HCT116 (cell line): ENCODE data around the gene NDOR1. TPM values are rescaled to one million over a fixed set of nuclear protein-coding genes. Genes with fewer than 3 reads are reported as not detected.

Source experiments
- ATAC-seq: fragments of 200-7000 bp; cut with Tn5 transposase; 2 replicates; pipeline ENCODE4 v1.9.1; 2020; ENCODE audit warnings: mild to moderate bottlenecking, moderate library complexity
- BruUV-seq: library from RNA; stranded (reverse); fragments of 400-500 nt; replicated peaks from 2 replicates; lab custom pipeline; 2021; lab: Mats Ljungman, UMichigan
- CTCF ChIA-PET: fragments of 300-600 bp; sonication (Branson Sonifier 250); formaldehyde crosslinking; loops from one replicate; lab custom pipeline; 2021; ENCODE audit warnings: antibody characterized with exemption; lab: Charles Lee
- POLR2A ChIA-PET: fragments of 300-600, 350-600 bp; sonication (Branson Sonifier 250); formaldehyde crosslinking; loops from one replicate; lab custom pipeline; 2021; ENCODE audit warnings: antibody characterized with exemption; lab: Charles Lee
- RAD21 ChIA-PET, 2 experiments: fragments of 300-600 bp; sonication (Branson Sonifier 250); formaldehyde crosslinking; loops; one replicate each; lab custom pipeline; 2023; ENCODE audit warnings: low total read pairs in 2 of 2; ENCODE audit not compliant: uncharacterized antibody in 2 of 2, unreplicated experiment in 2 of 2, low non-redundant PET in 1 of 2; lab: Charles Lee
- DNase-seq: peaks from one replicate; pipeline ENCODE4 v3.0.0-alpha.2; 2010; ENCODE audit warnings: low read depth, low spot score
- H2AFZ ChIP-seq: fragments of 200-600 bp; shearing (Covaris generic), sonication (generic); 2 replicates; pipeline ENCODE4 v1.6.1; 2017; ENCODE audit warnings: low read depth, mixed run types, mixed read lengths, antibody characterized with exemption, low read length; ENCODE audit not compliant: poor library complexity, severe bottlenecking
- H3K27ac ChIP-seq: 2 replicates; pipeline ENCODE4 v1.5.1; 2012; ENCODE audit warnings: low read depth, low read length
- H3K27me3 ChIP-seq: fragments of 200-600 bp; sonication (generic); 2 replicates; pipeline ENCODE4 v1.6.1; 2016; ENCODE audit warnings: mixed run types, low read length, mixed read lengths; ENCODE audit not compliant: insufficient read depth
- H3K36me3 ChIP-seq, 2 experiments: fragments of 200-500 bp in 1 of 2; fragments of 200-600 bp in 1 of 2; sonication (Bioruptor generic) in 1 of 2; sonication (generic) in 1 of 2; 2 replicates each; pipeline versions ENCODE4 v1.5.1 to v1.6.1; 2014 to 2016; ENCODE audit warnings: low read length in 2 of 2, inconsistent platforms in 1 of 2, mixed read lengths in 1 of 2, mixed run types in 1 of 2; ENCODE audit not compliant: insufficient read depth in 2 of 2, control insufficient read depth in 1 of 2
- H3K4me1 ChIP-seq, 2 experiments: fragments of 200-600 bp in 1 of 2; sonication (generic) in 1 of 2; 2 replicates each; pipeline versions ENCODE4 v1.5.1 to v1.6.1; 2012 to 2017; ENCODE audit warnings: low read length in 2 of 2, inconsistent platforms in 1 of 2, mild to moderate bottlenecking in 1 of 2, mixed read lengths in 1 of 2, mixed run types in 1 of 2, moderate library complexity in 1 of 2; ENCODE audit not compliant: insufficient read depth in 2 of 2, control insufficient read depth in 1 of 2
- H3K4me2 ChIP-seq: fragments of 200-600 bp; sonication (generic); 2 replicates; pipeline ENCODE4 v1.6.1; 2017; ENCODE audit warnings: mixed run types, low read length, mixed read lengths
- H3K4me3 ChIP-seq, 2 experiments: fragments of 200-600 bp in 1 of 2; sonication (generic) in 1 of 2; replicated peaks in 1 of 2; 2 replicates each; pipeline ENCODE4 v1.5.1; 2011 to 2016; ENCODE audit warnings: low read length in 2 of 2, control low read depth in 1 of 2, low read depth in 1 of 2, mild to moderate bottlenecking in 1 of 2, mixed read lengths in 1 of 2, mixed run types in 1 of 2
- H3K79me2 ChIP-seq: fragments of 200-600 bp; sonication (generic); 2 replicates; pipeline ENCODE4 v1.6.1; 2017; ENCODE audit warnings: mild to moderate bottlenecking, mixed run types, low read length, moderate library complexity, mixed read lengths; ENCODE audit not compliant: insufficient read depth
- H3K9ac ChIP-seq: fragments of 200-600 bp; sonication (generic); 2 replicates; pipeline ENCODE4 v1.6.1; 2016; ENCODE audit warnings: low read length, mixed read lengths
- H3K9me2 ChIP-seq: fragments of 200-600 bp; sonication (generic), shearing (Covaris generic); 2 replicates; pipeline ENCODE4 v1.6.1; 2017; ENCODE audit warnings: mixed run types, mild to moderate bottlenecking, moderate library complexity; ENCODE audit not compliant: insufficient read depth
- H3K9me3 ChIP-seq, 2 experiments: fragments of 200-500 bp in 1 of 2; fragments of 200-600 bp in 1 of 2; sonication (Bioruptor generic) in 1 of 2; sonication (generic) in 1 of 2; 2 replicates each; pipeline ENCODE4 v1.6.1; 2014 to 2017; ENCODE audit warnings: low read length in 2 of 2, mixed read lengths in 2 of 2, inconsistent platforms in 1 of 2, low read depth in 1 of 2, mild to moderate bottlenecking in 1 of 2, mixed run types in 1 of 2, moderate library complexity in 1 of 2; ENCODE audit not compliant: control insufficient read depth in 1 of 2, insufficient read depth in 1 of 2
- H4K20me1 ChIP-seq: fragments of 200-600 bp; sonication (generic), shearing (Covaris generic); 2 replicates; pipeline ENCODE4 v1.6.1; 2017; ENCODE audit warnings: mixed run types, mild to moderate bottlenecking, moderate library complexity; ENCODE audit not compliant: insufficient read depth
- CBX3 ChIP-seq: IDR thresholded peaks from 2 replicates; pipeline ENCODE4 v1.6.1; 2012; ENCODE audit warnings: low read depth
- ELF1 ChIP-seq: IDR thresholded peaks from 2 replicates; pipeline ENCODE4 v1.6.1; 2012; ENCODE audit warnings: low read depth, borderline replicate concordance
- FOSL1 ChIP-seq: IDR thresholded peaks from 2 replicates; pipeline ENCODE4 v1.6.1; 2012; ENCODE audit warnings: low read depth
- POLR2A ChIP-seq: IDR thresholded peaks from 2 replicates; pipeline ENCODE4 v1.7.0; 2011; ENCODE audit warnings: borderline replicate concordance; ENCODE audit not compliant: insufficient read depth, insufficient read length; ENCODE audit errors: extremely low read depth
- POLR2AphosphoS5 ChIP-seq: IDR thresholded peaks from 2 replicates; pipeline ENCODE4 v1.6.1; 2011; ENCODE audit warnings: mild to moderate bottlenecking, low read depth, low read length, moderate library complexity
- REST ChIP-seq: IDR thresholded peaks from 2 replicates; pipeline ENCODE4 v1.6.1; 2012; ENCODE audit warnings: low read depth
- SIN3A ChIP-seq: IDR thresholded peaks from 2 replicates; pipeline ENCODE4 v1.6.1; 2012; ENCODE audit warnings: low read depth
- SP1 ChIP-seq: IDR thresholded peaks from 2 replicates; pipeline ENCODE4 v1.6.1; 2012; ENCODE audit warnings: low read depth
- SRF ChIP-seq: IDR thresholded peaks from 2 replicates; pipeline ENCODE4 v1.6.1; 2012; ENCODE audit warnings: low read depth
- TCF7L2 ChIP-seq: IDR thresholded peaks from 2 replicates; pipeline ENCODE4 v1.7.0; 2011; ENCODE audit warnings: borderline replicate concordance, inconsistent platforms; ENCODE audit not compliant: insufficient read depth, insufficient read length; ENCODE audit errors: extremely low read depth
- YY1 ChIP-seq: IDR thresholded peaks from 2 replicates; pipeline ENCODE4 v1.6.1; 2011; ENCODE audit warnings: low read length, low read depth, moderate library complexity, mild to moderate bottlenecking; ENCODE audit not compliant: insufficient replicate concordance; ENCODE audit errors: extremely low read depth
- ZFX ChIP-seq: fragments of 450-650 bp; IDR thresholded peaks from 2 replicates; pipeline ENCODE4 v1.6.1; 2017
- ZNF274 ChIP-seq: fragments of 200-500 bp; sonication (Bioruptor generic); IDR thresholded peaks from 2 replicates; pipeline ENCODE4 v1.6.1; 2014; ENCODE audit warnings: mild to moderate bottlenecking, low read depth, low read length, inconsistent platforms
- intact Hi-C: fragments of 100-400 bp; cut with micrococcal nuclease; formaldehyde crosslinking; loops from 2 replicates; pipeline ENCODE4 v1.10.0; 2022
- total RNA-seq: library from RNA; stranded (reverse); gene quantifications from one replicate; pipeline ENCODE4 v1.2.1, GENCODE V29; 2021; ENCODE audit not compliant: unreplicated experiment
- TF ChIP-seq, protein P1 (sequence below), 3 experiments: fragments of 200-600 bp in 1 of 3; sonication (generic) in 1 of 3; IDR thresholded peaks in 2 of 3; conservative IDR thresholded peaks in 1 of 3; 2 replicates each; pipeline ENCODE4 v1.5.1; 2012 to 2017; ENCODE audit warnings: low read depth in 2 of 3, low read length in 2 of 3, antibody characterized with exemption in 1 of 3, borderline replicate concordance in 1 of 3, control low read depth in 1 of 3, mild to moderate bottlenecking in 1 of 3, mixed read lengths in 1 of 3, mixed run types in 1 of 3, moderate library complexity in 1 of 3; ENCODE audit not compliant: insufficient read depth in 1 of 3

The NDOR1 gene
- total RNA-seq, 1 experiment from 2014 or later, result 28.4 TPM

- Histone ChIP-seq H3K79me2 (peaks cover 4% of the 10 kb centered on the region), H3K9me2 (no peaks in the 10 kb centered on the region), H3K9ac (no peak overlapping the region), H4K20me1 (no peaks in the 10 kb centered on the region), H3K27me3 (no peaks in the 10 kb centered on the region), H3K4me1 (peaks cover 15 to 30% of the 10 kb centered on the region in 2 experiments), H3K9me3 (no peaks in the 10 kb centered on the region), H3K4me2 (no peak overlapping the region)
- DNase-seq, result no peak
- intact Hi-C loops, result no loop called here
- RAD21 ChIA-PET, result no interaction called here
- TF ChIP-seq SP1 (no peak), SRF (no peak)
- TF ChIP-seq, all 23 proteins: peak for 0
- BruUV-seq, result no TSS peak
- ChIA-PET CTCF (interaction anchor here (1.1 kb wide), 1 partner anchor 14 kb away, joined by 4 read pairs; no protein-coding TSS in a partner anchor), POLR2A (interaction anchor here (1.4 kb wide), 1 partner anchor 10 kb away, joined by 6 read pairs; the partner anchor contains the start of gene TUBB4B)
- Histone ChIP-seq H2AFZ (no peak overlapping the region), H3K27ac (no peak overlapping the region), H3K36me3 (no peaks in the 10 kb centered on the region), H3K4me3 (no peak overlapping the region)
- no peak for ATAC-seq
These were observed 45.1 kb downstream of the NDOR1 start for GRCh38 chr9:137250329-137251193.

DNA sequence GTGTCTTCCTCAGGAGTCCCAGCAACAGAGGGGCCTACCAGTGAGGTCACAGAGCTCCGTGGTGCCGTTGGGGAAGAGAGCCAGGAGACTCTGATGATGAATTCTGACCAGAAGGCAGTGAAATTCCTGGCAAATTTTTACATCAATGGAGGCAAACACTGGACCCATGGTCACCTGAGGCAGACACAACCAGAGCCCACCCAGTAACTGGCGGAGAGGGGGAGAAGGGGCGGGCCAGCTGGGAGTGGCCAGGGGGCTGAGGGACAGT lies 45.6 kb downstream of the NDOR1 start, which contains the start of gene STPG3:
Gene STPG3 (plus strand): TSS at position 93 of the 268 bp plus-strand sequence. CDS start 1 bp downstream, at position 94.
- peaks cover 15 to 33% of the 10 kb centered on the region in 2 experiments for H3K4me1 ChIP-seq
- RAD21 ChIA-PET, result no interaction called here
- no peak within 1 kb of the TSS for H3K9ac ChIP-seq

More for the DNA sequence above, 45.6 kb downstream of the NDOR1 start, which contains the start of gene STPG3:
- Histone ChIP-seq H2AFZ (no peak within 1 kb of the TSS), H3K9me3 (no peaks in the 10 kb centered on the region), H3K9me2 (no peaks in the 10 kb centered on the region), H3K79me2 (peaks cover 9% of the 10 kb centered on the region), H4K20me1 (no peaks in the 10 kb centered on the region), H3K4me2 (no peak within 1 kb of the TSS), H3K36me3 (peaks cover 0 to 3% of the 10 kb centered on the region in 2 experiments; a peak in 1 of 4 replicates), H3K27me3 (no peaks in the 10 kb centered on the region), H3K4me3 (no peak within 1 kb of the TSS), H3K27ac (peak within 1 kb of the TSS; percentile 29; the same call in 1 of the 2 replicates)
- DNase-seq, result no peak
- ChIA-PET CTCF (no interaction called here), POLR2A (no interaction called here)
- no peak for TF ChIP-seq REST
- TF ChIP-seq TCF7L2, result no peak
- TF ChIP-seq ELF1, result no peak
- TF ChIP-seq YY1, result no peak
- TF ChIP-seq SIN3A, result no peak
- no peak for TF ChIP-seq ZFX
- TF ChIP-seq SP1, result no peak
- TF ChIP-seq FOSL1, result no peak
- TF ChIP-seq ZNF274, result no peak
- TF ChIP-seq, protein P1, sequence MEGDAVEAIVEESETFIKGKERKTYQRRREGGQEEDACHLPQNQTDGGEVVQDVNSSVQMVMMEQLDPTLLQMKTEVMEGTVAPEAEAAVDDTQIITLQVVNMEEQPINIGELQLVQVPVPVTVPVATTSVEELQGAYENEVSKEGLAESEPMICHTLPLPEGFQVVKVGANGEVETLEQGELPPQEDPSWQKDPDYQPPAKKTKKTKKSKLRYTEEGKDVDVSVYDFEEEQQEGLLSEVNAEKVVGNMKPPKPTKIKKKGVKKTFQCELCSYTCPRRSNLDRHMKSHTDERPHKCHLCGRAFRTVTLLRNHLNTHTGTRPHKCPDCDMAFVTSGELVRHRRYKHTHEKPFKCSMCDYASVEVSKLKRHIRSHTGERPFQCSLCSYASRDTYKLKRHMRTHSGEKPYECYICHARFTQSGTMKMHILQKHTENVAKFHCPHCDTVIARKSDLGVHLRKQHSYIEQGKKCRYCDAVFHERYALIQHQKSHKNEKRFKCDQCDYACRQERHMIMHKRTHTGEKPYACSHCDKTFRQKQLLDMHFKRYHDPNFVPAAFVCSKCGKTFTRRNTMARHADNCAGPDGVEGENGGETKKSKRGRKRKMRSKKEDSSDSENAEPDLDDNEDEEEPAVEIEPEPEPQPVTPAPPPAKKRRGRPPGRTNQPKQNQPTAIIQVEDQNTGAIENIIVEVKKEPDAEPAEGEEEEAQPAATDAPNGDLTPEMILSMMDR (IDR thresholded peaks at IDR 0.05 in 2 of 3, conservative IDR thresholded peaks at IDR 0.05 in 1 of 3; ENCODE audit: borderline replicate concordance in 1 of 3, insufficient read depth in 1 of 3, low read depth in 2 of 3, low read length in 2 of 3), result no peak
- no peak for TF ChIP-seq CBX3
- TF ChIP-seq POLR2A, result no peak
- TF ChIP-seq POLR2AphosphoS5, result no peak
- TF ChIP-seq SRF, result no peak
- no TSS peak for BruUV-seq
- intact Hi-C loops, result no loop called here
- no peak for ATAC-seq
